HG03469 (cell line): Measurements from ENCODE around the gene COL11A2.

Experiments
- ATAC-seq: cut with Tn5 transposase; IDR thresholded peaks from one replicate; pipeline ENCODE4 v1.9.1; 2021; ENCODE audit warnings: mild to moderate bottlenecking, moderate library complexity, moderate number of reproducible peaks; ENCODE audit not compliant: unreplicated experiment

Gene COL11A2

DNA sequence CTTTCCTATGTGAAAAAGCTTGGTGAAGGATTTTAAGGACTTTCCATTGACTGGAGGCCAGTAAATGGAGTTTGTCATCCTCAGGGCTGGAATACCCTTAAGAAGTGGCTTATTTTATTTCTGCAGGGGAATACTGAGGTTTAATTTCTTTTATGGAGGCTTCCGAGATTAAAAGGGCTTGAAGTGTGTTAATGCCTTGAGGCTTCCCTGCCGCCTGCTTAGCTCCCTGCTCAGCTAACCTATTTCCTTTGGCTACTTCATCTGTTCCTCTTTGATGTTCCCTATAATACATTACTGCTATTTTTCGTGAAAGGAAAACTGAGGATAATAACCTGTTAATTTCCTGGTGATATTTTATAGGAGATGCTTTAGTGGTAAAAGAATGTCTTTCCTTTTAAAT lies 72.3 kb downstream of the COL11A2 start:
- no peak for ATAC-seq

DNA sequence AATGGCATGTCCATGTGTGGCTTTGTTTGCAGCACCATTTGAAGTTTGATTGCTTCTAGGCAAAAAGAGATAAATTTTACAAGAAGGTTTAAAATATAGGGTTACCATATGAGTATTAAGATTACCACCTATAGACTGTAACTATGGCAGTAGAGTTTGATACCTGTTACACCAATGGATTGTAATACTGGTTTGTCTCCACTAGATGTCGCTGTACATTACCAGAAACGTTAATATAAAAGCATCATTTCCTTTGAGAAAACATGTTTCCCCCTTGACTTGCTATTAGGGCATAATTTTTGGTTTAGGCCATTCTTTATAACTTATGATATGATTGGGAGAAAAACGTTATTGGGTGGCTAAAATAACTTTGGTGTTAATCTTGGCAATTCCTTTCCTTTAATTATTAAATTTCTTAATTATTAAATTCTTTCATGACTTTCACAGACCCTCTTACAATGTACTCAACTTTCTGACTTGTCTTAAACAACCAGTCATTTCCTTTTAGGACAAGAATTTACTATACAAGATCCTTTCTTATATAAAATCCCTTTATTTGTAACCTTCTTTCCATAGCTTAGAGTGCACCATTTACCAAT lies 73.6 kb downstream of the COL11A2 start:
- ATAC-seq = no peak

- ATAC-seq = no peak
Measured at GRCh38 chr6:33117811-33118277, 74.4 kb downstream of the COL11A2 start.

GRCh38 chr6:33116841-33117711 lies 75.2 kb downstream of the COL11A2 start:
- no peak for ATAC-seq

GRCh38 chr6:33116417-33116816 lies 75.8 kb downstream of the COL11A2 start:
- ATAC-seq = no peak

DNA sequence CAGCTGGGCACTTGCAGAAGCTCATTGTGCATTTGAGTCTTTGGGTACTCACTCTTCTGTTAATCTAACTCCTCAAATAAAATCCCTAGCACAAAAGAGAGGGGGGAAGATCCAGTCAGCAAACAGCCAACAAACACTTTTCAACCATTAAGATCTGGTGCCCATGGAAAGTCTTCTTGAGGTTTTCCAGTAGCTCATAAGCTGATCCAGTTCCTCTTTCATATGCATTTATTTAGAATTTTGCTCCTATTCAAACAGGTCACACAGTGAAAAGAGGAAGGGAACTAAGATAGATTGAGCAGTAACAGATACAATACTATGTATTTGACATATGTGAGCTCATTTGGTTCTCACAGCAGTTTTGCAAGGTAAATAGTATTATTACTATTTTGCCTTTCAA lies 77.9 kb downstream of the COL11A2 start:
- no peak for ATAC-seq

DNA sequence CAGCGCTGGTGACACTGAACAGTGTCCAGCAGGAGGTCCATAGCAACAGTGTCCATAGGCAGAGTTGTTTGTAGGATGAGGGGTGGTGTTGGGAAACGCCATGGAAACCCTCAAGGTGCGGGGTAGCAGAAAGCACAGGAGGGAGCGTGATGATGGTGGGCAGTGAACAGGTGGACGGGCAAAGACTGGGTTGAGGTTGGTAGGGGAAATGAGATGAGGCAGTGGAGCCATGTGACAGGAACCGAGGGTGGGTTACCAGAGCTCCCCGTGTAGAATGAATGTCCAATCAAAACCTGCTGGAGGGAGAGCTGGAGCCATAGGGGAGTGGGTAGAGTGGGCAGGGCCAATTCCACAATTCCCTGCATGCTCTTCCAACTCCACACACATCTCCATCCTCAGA lies 78.5 kb downstream of the COL11A2 start:
- no peak for ATAC-seq
